Parathyroid adenoma (tissue), 2 donors: ENCODE results near the gene TMEM233.

Experiments used
- H2AFZ ChIP-seq: fragments of 300-600 bp; sonication (generic); one replicate; pipeline ENCODE4 v1.7.0; 2017; ENCODE audit warnings: antibody characterized with exemption, mild to moderate bottlenecking
- H3K27ac ChIP-seq: fragments of 300-600 bp; sonication (generic); one replicate; pipeline ENCODE4 v1.7.0; 2017
- H3K27me3 ChIP-seq: fragments of 300-600 bp; sonication (generic); one replicate; pipeline ENCODE4 v1.7.0; 2017; ENCODE audit warnings: low read length; ENCODE audit not compliant: control insufficient read depth, insufficient read depth
- H3K36me3 ChIP-seq: fragments of 300-600 bp; sonication (generic); one replicate; pipeline ENCODE4 v1.7.0; 2017; ENCODE audit warnings: low read length; ENCODE audit not compliant: control insufficient read depth, insufficient read depth
- H3K4me1 ChIP-seq: fragments of 300-600 bp; sonication (generic); one replicate; pipeline ENCODE4 v1.7.0; 2017; ENCODE audit warnings: control low read depth
- H3K4me2 ChIP-seq: fragments of 300-600 bp; sonication (generic); one replicate; pipeline ENCODE4 v1.7.0; 2017; ENCODE audit warnings: low read length
- H3K4me3 ChIP-seq: fragments of 300-600 bp; sonication (generic); one replicate; pipeline ENCODE4 v1.7.0; 2017; ENCODE audit warnings: low read depth, low read length
- H3K79me2 ChIP-seq: fragments of 300-600 bp; sonication (generic); one replicate; pipeline ENCODE4 v1.7.0; 2017; ENCODE audit warnings: control low read depth
- H3K9ac ChIP-seq: fragments of 300-600 bp; sonication (generic); one replicate; pipeline ENCODE4 v1.7.0; 2017; ENCODE audit warnings: mild to moderate bottlenecking
- H3K9me3 ChIP-seq: fragments of 300-600 bp; sonication (generic); one replicate; pipeline ENCODE4 v1.7.0; 2017; ENCODE audit warnings: low read length; ENCODE audit not compliant: control insufficient read depth
- TF ChIP-seq, protein P1 (sequence below): fragments of 300-600 bp; sonication (generic); IDR thresholded peaks from one replicate; pipeline ENCODE4 v1.7.0; 2017; ENCODE audit warnings: antibody characterized with exemption, mild to moderate bottlenecking
- donor health status: primary hyperparathyroidism.

Gene TMEM233

DNA sequence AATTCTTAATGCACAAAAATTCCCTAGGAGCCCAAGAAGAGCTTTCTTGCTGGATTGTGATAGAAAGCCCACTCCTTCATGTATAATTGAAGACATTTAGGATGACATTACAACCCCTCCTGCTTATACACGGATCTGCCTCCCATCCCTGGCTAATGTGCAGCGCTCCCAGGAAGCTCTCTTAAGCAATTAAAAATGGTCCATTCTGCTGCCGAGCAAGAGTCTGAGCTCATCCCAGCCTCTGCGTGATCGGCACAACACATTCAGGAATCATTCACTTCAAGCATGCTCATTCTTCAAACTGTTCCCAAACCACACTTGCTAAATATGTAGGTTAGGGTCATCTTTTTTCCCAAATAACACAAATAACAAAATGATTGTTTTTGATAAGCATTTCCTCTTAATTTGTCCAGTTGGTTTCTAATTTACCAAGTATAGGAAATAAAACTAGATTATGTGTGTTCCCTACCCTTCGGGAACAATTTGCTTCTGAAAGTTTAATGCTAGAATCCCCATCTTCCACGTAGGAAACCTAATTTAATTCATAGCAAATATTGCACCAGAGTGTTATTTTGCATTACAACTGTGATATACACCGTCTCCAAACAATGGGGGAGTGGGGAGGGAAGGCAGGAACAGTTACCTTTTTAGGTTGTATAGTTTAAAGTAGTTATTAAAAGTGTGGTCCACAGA lies 17.3 kb upstream of the TMEM233 start:
- no peaks in the 10 kb centered on the region for H3K27me3 ChIP-seq
- H2AFZ ChIP-seq = no peak overlapping the region
- H3K36me3 ChIP-seq = no peaks in the 10 kb centered on the region
- peaks cover 4% of the 10 kb centered on the region for H3K4me1 ChIP-seq
- H3K9ac ChIP-seq = no peak overlapping the region
- no peak overlapping the region for H3K4me3 ChIP-seq
- no peaks in the 10 kb centered on the region for H3K9me3 ChIP-seq
- H3K79me2 ChIP-seq = no peaks in the 10 kb centered on the region
- H3K27ac ChIP-seq = no peak overlapping the region
- TF ChIP-seq, protein P1, sequence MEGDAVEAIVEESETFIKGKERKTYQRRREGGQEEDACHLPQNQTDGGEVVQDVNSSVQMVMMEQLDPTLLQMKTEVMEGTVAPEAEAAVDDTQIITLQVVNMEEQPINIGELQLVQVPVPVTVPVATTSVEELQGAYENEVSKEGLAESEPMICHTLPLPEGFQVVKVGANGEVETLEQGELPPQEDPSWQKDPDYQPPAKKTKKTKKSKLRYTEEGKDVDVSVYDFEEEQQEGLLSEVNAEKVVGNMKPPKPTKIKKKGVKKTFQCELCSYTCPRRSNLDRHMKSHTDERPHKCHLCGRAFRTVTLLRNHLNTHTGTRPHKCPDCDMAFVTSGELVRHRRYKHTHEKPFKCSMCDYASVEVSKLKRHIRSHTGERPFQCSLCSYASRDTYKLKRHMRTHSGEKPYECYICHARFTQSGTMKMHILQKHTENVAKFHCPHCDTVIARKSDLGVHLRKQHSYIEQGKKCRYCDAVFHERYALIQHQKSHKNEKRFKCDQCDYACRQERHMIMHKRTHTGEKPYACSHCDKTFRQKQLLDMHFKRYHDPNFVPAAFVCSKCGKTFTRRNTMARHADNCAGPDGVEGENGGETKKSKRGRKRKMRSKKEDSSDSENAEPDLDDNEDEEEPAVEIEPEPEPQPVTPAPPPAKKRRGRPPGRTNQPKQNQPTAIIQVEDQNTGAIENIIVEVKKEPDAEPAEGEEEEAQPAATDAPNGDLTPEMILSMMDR = no peak
- H3K4me2 ChIP-seq = no peak overlapping the region

DNA sequence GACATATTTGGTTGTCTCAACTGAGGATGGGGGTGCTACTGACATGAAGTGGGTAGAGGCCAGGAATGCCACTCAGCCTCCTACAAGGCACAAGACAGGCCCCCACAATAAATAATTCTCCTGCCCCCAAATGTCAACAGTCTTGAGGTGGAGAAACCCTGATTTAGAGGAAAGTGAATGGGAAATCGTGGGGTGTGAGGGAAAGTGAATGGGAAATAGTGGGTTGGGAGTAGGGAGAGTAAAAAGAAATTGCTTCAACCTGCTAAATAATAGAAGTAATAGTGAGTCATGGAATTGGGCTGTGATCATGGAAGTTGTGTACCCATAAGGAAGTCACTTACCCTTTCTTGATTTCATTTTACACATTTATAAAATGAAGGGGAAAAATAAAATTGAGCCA lies 16.7 kb upstream of the TMEM233 start:
- H3K9ac ChIP-seq = no peak overlapping the region
- no peak overlapping the region for H3K4me3 ChIP-seq
- H2AFZ ChIP-seq = no peak overlapping the region
- H3K36me3 ChIP-seq = no peaks in the 10 kb centered on the region
- no peak overlapping the region for H3K4me2 ChIP-seq
- H3K79me2 ChIP-seq = no peaks in the 10 kb centered on the region
- no peaks in the 10 kb centered on the region for H3K27me3 ChIP-seq
- peaks cover 4% of the 10 kb centered on the region for H3K4me1 ChIP-seq
- TF ChIP-seq, protein P1 = no peak
- H3K27ac ChIP-seq = no peak overlapping the region
- H3K9me3 ChIP-seq = no peaks in the 10 kb centered on the region

DNA sequence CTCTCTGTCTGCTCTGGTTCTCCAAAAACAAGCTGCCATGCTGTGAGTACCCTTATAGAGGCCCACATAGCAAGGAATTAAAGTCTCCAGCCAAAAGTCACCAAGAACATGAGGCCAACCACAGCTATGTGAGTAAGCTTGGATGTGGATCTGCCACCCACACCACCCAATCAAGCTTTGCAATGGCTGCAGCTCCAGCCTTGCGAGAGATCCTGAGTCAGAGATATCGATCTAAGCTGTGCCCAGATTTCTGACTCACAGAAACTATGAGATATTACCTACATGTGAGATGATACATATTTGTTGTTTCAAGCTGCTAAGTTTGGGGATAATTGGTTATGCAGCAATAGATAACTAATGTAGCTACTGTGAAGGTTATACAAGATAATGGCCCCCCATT lies 15.5 kb upstream of the TMEM233 start:
- no peak overlapping the region for H2AFZ ChIP-seq
- no peak overlapping the region for H3K4me3 ChIP-seq
- no peak overlapping the region for H3K4me2 ChIP-seq
- no peak overlapping the region for H3K9ac ChIP-seq
- no peaks in the 10 kb centered on the region for H3K79me2 ChIP-seq
- peaks cover 4% of the 10 kb centered on the region for H3K4me1 ChIP-seq
- no peaks in the 10 kb centered on the region for H3K36me3 ChIP-seq
- H3K27ac ChIP-seq = no peak overlapping the region
- no peaks in the 10 kb centered on the region for H3K27me3 ChIP-seq
- TF ChIP-seq, protein P1 = no peak
- no peaks in the 10 kb centered on the region for H3K9me3 ChIP-seq

DNA sequence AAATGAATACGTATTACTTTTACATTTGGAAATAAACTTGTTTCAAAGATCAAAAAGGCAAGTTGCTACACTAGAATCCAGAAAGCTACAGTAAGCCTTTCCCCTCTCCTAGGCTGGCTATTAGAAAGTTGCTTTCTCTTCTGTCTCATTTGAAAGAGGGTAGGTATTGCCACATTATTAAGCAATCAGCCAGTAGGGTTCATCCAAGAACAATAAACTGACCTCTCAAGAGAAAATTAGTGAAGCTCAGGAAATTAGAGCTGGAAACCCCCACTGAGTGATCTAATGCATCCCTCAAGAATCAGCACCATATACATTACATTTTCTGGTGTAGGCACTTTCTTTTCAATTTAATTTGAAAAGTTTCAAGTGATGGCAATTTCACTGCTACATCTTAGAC lies 4.5 kb upstream of the TMEM233 start:
- no peaks in the 10 kb centered on the region for H3K9me3 ChIP-seq
- H3K36me3 ChIP-seq = no peaks in the 10 kb centered on the region
- H3K79me2 ChIP-seq = no peaks in the 10 kb centered on the region
- TF ChIP-seq, protein P1 = no peak
- no peak overlapping the region for H2AFZ ChIP-seq
- no peak overlapping the region for H3K4me2 ChIP-seq
- no peak overlapping the region for H3K9ac ChIP-seq
- no peak overlapping the region for H3K4me3 ChIP-seq
- H3K27me3 ChIP-seq = no peaks in the 10 kb centered on the region
- no peak overlapping the region for H3K27ac ChIP-seq
- peaks cover 13% of the 10 kb centered on the region for H3K4me1 ChIP-seq

DNA sequence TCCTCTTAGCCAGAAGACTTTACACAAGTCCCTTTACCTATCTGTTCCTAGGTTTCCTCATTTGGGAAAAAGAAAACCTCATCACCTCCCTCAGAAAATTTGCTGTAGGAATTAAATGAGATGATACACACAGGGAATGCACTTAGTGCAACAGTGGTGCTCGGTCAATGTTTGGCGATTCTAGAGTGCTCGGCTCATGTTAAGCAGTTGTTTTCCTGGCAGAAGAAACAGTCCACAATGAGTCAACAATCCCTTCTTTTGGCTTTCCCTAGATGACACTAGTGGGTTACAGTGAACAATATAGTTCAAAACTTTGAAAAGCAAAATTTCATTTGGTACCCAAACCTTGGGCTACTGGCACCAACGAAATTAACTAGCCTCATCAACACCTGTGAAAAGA lies 3.9 kb upstream of the TMEM233 start:
- H3K79me2 ChIP-seq = no peaks in the 10 kb centered on the region
- no peaks in the 10 kb centered on the region for H3K36me3 ChIP-seq
- H3K9ac ChIP-seq = no peak overlapping the region
- no peak overlapping the region for H3K27ac ChIP-seq
- peaks cover 13% of the 10 kb centered on the region for H3K4me1 ChIP-seq
- TF ChIP-seq, protein P1 = no peak
- H3K27me3 ChIP-seq = no peaks in the 10 kb centered on the region
- H3K9me3 ChIP-seq = no peaks in the 10 kb centered on the region
- no peak overlapping the region for H3K4me3 ChIP-seq
- H2AFZ ChIP-seq = no peak overlapping the region
- no peak overlapping the region for H3K4me2 ChIP-seq
